Measurements from ENCODE around the gene GLI3.

Gene GLI3

DNA sequence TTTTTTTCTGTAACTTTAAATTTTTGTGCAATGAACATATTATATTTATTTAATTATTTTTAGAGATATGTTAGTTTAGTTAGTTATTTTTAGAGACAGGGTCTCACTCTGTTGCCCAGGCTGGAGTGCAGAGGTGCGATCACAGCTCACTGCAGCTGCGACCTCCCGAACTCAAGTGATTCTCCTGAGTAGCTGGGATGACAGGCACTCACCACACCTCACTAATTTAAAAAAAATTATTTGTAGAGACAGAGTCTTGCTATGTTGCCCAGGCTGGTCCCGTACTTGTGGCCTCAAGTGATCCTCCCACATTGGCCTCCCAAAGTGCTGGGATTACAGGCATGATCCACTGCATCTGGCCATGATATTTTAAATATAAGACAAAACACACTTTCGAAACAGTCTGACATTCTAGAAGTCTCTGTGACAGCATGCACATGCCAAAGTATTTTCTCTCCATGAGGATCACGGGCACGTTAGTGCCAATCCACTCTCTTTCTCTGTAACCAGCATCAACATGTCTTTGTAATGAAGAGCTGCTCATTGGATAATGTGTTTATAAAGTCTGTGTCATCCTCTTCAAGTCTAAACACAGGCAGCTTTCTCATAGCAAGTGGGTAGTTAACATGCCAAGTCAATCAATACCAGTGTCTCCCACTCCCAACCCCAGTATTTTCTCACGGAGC, 137.4 kb downstream of the GLI3 start:
- DNase-seq: no peak

DNA sequence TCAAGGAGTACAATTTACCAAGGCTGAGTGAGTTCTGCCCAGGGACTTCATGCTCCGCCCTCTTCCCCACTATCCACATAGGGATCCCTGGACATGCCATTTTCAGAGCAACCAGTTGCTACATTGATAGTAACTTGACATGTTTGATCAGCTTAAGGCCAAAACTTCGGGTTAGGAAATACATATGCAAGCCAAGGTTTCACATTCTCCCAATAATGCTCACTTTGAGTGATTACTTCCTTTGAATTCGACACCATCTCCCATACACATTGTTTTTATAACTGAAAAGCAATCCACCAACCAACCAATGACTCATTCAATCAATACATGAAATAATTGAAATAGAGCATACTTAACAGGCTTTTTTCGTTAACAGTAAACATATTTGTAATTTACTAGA, 137.9 kb downstream of the GLI3 start:
- DNase-seq: no peak

DNA sequence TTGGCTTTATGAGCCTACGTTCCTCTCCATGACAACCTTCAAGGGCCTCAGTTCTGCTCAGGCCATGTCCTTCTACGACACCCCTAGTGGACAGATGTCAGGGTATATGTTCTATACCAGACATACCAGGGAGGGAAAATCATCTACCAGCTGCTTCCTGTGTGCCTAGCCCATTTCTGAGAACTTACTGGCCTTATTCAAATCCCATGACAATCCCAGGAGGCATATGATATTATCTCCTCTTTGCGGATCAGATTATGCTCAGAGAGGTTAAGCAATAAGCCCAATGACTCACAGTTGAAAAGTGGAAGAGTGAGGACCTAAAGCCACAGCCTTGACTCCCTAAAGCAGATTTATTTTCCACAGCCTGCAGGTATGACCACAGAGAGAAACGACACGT, 139.3 kb downstream of the GLI3 start:
- no peak for DNase-seq

DNA sequence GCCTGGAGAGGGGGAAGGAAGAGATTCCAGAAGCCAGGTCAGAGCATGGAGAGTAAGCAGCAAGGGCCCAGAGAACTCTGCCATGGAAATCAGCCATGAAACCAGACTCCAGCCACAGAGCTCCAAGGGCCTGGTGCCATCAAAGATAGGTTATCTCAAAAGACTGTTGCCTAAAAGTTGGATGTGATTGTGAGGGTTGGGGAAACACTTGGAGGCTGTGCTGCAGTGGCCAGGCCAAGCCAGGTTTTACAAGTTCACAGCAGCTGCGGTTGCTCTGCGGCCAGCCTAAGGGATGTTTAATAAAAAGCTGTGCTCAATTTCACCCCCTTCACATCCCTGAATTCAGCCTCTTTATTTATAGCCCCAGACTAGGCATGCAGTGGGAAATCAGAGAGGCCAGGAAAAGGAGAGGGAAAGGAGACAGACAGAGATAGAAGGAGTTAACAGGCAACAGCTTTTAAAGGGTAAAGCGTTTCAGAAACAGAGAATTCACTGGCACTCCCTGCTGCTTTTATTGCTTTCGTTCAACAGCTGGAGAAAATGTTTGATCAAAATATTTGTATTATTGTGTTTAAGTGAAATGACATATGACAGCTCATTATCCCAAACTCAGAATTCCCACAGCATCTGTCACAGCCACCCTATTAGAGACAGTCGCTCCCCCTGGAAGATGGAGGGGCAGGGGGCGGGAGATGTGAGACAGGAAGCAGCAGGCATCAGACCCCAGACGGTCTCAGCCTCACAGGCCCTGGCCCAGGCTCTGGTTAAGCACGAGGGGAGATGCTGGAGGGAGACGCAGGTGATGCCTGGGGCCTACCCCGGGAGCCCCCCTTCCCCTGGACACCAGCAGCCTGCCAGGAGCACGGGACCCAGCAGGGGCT, 140.1 kb downstream of the GLI3 start:
- DNase-seq: no peak

DNA sequence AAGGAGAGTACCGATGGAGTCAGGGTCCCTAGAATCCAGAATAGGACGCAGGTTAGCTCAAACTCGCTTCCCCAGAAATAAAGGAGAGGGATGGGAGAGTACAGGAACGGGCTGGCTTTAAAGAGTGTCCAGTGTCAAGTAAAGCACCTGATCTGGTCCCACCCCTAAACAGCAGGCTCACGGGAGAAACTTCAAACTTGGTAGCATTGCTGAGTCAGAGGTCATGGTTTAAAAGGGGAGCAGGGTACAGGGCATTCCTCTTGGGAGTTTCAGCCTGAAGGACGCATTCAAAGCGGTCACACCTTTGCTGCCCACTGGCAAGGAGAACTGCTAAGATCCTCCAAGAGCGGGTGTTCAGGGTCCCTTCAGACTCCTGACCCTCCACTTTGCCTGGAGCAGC, 140.7 kb downstream of the GLI3 start:
- DNase-seq: no peak

DNA sequence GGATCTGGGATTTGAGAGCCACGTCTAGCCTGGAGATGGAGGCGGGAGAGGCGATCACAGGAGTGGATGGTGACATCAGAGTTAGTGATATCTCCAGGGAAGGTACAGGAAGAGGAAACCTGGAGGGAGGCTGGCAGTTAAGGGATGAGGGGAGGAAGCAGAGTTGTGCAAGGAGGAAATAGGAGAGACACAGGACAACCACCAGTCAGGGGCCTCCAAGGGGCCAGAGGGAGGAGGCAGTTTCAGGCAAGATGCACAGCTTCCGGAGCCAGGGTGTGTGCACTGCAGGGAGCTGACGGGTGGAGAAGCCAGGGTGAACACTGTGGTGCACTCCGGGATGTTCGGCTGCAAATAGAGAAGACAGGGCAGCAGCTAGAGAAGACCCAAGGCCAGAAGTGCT, 141.2 kb downstream of the GLI3 start:
- no peak for DNase-seq

DNA sequence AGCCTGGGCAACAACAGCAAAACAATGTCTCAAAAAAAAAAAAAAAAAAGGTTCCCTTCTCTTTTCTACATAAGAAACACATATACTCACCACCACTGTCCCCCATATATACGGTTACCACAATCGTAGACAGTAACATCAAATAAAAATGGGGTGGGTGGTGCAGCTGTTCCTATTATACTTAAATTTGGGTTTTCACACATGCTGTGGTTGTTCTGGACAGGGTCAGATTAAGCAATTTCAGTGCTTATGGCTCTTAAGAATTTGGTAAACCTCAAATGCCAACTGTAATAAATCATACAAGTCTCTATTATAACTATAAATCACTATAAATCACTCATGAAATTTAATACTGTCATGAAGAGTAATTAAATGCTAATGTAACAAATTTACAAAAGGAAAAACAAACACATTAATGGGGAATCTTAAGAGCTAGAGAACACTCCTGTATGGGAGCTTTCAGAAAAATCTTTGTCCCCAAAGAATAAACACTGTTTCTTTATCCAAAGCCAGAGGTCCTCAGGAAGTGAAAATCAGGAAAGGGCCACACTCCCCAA, 143.6 kb downstream of the GLI3 start:
- no peak for DNase-seq

DNA sequence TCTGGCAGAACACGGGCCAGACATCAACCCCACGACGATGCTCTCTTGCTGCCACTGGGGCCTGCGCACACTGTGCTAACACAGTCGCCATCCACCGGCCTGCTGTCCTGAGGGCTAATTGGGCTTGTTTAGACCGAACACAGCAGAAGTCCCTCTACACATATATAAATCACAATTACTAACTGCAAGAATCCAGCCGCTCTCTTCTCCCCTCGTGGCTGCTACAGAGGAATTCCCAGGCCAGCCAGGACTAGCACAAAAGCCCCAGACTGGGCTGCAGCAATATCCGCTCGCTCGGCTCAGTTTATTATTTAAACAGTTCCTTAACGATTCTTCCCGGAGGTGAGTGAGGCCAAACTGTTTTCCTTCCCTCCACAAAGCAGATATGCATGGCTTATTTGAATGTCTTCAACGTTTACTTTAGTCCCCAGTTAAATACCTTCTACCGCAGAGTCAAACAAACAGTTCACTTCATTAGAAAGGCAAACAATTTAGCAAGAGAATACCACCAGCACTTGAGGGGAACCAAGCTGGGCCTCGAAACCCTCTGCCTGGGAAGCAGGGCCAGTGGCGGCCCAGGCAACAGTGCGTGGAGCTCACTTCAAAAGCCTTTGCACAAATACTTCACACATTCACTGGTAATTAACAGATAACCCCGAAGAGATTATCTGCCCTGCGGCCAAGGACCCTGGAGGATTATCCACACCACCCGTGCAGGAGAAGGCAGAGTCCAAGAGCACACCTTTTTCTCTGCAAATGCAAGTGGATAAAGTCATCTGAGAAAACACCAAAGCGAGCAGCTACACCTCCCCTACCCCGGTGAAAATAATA, 145.3 kb downstream of the GLI3 start:
- DNase-seq: no peak

DNA sequence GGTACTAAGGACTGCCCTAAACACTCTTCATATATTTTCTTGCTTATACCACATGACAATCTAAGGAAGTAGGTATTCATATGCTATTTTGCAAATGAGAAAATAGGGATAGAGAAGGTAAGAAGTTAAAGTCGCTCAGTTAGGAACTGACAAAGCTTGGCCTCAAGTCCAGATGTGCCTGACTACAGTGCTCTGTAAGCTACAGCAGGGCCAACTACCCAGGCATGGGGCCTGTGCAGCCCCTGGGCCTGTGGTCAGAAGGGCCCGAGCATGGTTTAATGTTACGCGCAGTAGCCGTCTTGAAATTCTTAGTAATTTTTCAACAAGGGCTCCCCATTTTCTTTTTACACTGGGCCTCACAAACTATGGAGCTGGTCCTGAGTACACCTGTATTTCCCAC, 146.2 kb downstream of the GLI3 start:
- DNase-seq: no peak

DNA sequence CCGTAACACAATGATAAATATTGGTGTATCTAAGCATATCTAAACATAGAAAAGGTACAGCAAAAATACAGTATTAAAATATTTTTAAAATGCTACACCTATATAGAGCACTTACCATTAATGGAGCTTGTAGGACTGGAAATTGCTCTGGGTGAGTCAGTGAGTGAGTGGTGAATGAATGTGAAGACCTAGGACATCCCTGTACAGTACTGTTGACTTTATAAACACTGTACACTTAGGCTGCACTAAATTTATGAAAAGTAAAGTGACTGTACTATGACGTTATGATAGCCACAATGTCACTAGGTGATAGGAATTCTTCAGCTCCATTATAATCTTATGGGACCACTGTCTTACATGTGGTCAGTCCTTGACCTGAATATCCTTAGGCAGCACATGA, 147.0 kb downstream of the GLI3 start:
- DNase-seq: no peak

DNA sequence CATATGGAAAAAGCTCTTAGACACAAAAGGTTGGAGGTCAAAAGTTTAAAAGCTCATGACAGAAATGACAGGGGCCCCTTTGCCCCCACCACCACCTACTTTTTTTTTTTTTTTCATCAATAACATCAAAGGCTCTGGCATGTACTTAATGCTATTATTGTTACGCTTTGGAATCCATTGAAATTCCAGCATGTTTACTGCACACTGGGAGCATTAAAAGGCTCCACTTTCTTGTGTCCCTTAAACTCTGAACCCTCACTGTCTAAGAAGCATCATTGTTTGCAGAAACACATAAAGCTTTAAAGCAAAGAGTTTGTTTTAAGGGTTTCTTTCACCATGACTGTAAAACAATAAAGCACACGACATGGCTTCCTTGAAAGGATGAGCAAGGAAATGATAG, 149.4 kb downstream of the GLI3 start:
- no peak for DNase-seq

DNA sequence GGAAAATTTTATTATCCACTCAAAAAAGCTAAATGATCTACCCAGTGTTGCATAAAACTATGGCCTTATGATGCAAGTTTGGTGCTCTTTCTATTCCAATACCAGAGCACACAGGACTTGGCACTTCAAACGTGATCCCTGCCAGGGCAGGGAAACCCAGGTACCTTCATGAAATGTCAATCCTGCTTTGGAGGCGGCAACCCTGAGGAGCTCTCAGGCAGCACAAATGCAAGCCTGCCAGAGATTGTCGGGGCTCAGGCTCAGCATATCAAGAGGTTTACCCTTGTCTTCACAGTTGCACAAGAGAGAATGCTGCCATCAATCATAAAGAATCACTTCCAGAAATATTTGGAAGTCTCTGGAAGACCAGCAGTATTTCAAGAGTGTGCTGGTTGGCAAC, 151.5 kb downstream of the GLI3 start:
- DNase-seq: no peak

DNA sequence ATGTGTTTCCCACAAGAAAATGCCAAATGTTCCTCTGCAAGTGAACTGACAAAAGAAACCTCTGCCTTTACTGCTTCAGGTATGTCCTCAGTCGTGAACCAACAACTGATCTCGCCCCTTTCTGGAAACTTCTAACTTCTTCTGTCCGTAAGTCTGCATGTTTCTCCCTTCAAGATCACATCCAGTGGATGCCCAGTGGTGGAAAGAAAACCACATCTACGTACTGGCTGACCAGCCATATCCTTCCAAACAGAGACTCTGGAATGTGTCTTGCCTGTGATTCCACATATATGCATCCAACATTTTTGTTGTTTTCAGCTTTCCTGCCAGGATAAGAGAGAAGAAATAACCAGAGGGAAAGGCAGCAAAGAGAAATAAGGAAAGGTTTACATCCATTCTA, 152.7 kb downstream of the GLI3 start:
- no peak for DNase-seq

DNA sequence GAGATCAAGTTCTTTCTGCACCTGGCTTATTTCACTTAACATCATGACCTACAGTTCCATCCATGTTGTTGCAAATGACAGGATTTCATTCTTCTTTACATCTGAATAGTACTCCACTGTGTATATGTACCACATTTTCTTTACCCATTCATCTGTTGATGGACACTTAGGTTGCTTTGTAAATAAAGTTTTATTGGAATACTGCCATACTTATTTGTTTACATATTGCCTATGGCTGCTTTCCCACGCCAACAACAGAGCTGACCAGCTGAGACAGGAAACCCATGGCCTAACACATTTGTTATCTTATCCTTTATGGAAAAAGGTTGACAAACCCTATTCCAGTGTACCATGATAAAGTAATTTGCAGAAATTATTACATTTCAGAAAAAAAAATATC, 153.7 kb downstream of the GLI3 start:
- DNase-seq: no peak

DNA sequence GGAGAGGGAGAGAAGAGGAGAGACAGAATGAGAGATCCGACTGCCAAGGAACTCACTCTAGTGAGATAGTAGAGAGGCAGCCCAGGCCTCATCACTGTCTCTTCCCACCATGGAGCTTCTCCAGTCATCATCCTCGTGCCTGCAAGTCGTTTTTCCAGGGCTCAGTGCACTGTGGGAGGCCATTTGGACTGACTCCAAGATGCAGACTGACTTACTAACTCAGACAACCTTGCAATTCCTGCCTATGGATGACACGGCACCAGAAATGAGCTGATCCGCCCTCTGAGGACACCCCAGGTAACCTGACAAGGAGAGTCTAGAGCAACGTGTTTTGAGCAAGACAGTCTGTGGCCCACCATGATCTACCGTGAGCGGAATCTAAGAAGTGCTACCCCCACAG, 154.9 kb downstream of the GLI3 start:
- no peak for DNase-seq

DNA sequence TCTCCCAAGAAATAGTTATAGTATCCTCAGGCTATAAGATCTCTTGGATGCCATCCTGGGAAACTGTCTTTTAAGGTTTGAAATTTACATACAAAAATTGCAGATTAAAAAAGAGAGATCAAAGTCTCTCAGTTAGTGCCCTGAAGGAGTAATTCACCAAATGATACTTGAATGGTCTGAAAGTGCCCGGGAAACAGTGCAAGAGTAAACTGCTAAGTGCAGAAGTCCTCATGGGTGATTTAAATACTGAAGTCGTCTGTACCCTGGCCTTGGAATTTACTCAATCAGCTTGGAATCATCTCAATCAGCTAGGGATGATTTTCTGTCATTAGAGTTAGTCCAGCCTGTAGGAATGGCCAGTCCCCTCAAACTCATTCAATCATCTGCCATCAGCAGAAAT, 155.3 kb downstream of the GLI3 start:
- no peak for DNase-seq

DNA sequence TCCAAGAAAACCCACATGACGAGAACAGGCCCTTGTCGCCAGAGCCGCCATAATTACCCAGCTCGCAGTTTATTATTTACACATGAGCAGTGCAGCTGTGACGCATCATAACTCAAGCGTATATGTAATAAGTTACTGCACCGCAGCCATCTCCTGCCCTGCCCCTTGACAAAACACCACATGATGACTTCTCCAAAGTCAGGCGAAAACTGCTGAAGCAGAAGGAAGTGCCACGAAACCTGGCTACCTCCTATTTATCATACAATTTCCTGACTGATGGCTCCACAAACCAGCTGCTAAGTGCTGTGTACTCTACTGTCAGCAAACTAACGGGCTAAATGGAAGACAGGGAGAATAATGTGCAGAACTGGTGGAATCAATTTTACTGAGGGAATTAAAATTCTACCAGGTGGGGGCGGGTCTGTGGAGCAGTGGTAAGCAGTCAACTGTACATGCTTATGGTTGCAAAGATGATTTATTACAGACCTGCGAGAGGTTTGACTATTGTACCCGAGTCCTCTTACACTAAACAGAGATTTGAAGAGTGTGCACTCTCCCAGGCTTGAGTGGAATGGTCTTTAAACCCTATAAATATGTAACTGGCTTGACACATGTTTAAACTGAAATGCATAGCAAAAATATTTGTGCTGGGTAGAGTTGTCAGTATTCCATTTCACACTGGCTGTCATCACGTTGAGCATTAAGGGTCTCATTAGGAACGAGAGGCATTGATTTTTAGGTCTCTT, 156.0 kb downstream of the GLI3 start:
- DNase-seq: no peak

DNA sequence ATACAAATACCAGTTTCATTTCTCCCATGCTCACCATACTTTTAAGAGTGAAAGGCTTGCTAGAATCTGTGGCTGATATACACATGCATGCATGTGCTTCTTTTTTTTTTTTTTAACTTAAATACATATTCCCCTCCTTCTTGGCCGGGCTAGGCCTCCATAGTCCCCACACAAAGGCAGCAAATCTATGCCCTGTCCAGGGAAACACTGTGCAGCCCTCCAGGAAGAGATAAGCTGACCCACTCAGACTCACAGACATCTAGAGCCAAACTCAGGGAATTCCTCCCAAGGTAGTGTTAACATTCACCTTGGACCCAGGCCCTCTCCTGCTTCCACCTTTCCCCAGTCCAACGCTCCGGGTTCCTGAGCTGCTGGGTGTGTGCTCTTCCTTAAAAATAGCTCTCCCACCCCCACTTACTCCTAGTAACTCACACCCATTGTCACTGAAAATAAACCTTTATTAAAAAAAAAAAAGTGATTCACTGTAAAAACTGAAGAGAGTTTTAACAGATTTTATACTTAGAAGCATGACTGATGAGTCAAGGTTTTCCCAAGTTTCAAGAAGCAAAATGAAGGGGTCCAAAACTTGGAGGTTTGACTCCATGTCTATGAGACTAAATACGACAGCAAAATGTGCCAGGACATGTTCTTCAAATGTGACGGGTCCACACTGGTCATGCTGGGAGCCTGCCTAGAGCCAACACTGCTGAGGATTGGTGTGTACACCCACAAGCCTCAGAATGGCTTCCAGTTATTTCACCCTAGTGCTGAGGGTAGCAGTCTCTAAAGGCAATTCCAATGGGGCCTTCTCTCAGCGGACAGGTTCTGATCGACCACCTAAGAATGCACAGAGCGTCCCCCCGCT, 159.5 kb downstream of the GLI3 start:
- no peak for DNase-seq

DNA sequence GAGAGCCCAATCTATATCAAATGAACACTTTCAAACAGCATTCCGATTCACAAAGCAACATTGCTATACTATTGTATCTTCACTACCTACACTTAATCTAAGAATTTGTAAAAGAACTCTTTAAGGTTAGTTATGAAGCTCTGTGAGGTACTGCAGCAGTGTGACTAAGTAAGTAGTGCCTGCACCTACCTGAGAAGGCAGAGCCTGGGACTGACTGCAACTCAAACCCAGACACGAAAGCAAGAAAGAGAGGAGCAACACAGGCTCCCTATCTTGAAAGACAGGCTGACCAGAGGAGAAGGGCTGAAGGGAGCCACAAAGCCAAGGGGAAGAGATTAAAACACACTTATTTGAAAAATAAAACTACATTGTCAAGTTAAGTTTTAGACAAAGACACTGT, 160.1 kb downstream of the GLI3 start:
- no peak for DNase-seq

DNA sequence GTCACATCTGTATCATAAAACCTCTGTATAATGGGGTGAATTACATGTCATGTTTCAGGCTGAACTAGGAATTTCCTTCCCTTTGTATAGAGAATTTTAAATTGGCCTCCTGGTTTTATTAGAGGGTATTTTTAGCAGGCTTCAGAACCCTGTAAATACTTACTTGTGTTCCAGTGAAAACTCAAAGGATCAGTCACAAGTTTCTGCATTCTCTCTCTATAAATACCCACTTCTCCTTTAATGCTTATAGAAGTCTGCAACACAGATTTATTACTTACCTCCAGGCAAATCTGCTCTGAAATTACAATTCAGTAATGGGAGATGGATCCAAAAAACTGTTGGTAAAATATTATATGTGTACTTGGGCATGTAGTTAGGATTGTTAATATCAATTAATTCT, 161.6 kb downstream of the GLI3 start:
- DNase-seq: no peak

DNA sequence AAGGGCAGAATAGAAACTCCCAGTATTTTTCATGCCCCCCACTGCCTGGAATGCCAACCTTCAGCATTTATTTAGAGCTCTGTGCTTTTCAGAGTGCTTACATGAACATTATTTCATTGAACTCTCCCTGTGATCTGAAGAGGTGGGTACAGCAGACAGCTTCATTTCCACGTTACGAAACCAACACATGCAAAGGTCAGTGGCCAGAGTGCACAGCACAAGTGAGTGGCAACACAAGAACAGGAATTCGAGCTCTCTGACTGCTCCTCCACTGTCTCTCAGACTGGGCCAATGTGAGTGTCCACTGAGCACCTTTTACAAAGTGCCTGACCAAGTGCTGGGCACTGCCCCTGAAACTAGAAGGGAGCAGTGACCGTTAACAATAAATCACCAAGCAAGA, 162.9 kb downstream of the GLI3 start:
- no peak for DNase-seq

Data from stimulated activated CD4-positive, alpha-beta T cell treated with anti-CD3 and anti-CD28 coated beads, Interleukin-4, amount 100 ng/mL, for 1 hour (primary cell).